ENCODE measurements around the gene OR2T1. TPM values are rescaled to one million over a fixed set of nuclear protein-coding genes. Genes with fewer than 3 reads are reported as not detected.

The OR2T1 gene
- total and polyA plus RNA-seq, 2 of the 8 experiments (the other 6 are each of a cell fraction or from before 2014, with no cell fraction given), result not detected

- TF ChIP-seq CHD7 (IDR thresholded peaks at IDR 0.05; ENCODE audit: insufficient replicate concordance, low read length) (no peak), TEAD4 (IDR thresholded peaks at IDR 0.05; ENCODE audit: low read depth, low read length) (no peak), CBX5 (IDR thresholded peaks at IDR 0.05; ENCODE audit: low read depth, low read length) (no peak), CREB1 (IDR thresholded peaks at IDR 0.05) (no peak), RNF2 (IDR thresholded peaks at IDR 0.05; ENCODE audit: borderline replicate concordance, low read depth, low read length, missing control alignments, poor library complexity, severe bottlenecking) (no peak), ATF2 (IDR thresholded peaks at IDR 0.05; ENCODE audit: low read length) (no peak), TAF1 (IDR thresholded peaks at IDR 0.05; ENCODE audit: low read depth, low read length) (no peak), GABPA (IDR thresholded peaks at IDR 0.05; ENCODE audit: borderline replicate concordance, insufficient read depth, low read length) (no peak)
Observed at GRCh38 chr1:248421384-248421783, 18.5 kb downstream of the OR2T1 start (continued).
